Stimulated activated CD8-positive, alpha-beta memory T cell treated with anti-CD3 and anti-CD28 coated beads, Interleukin-2, amount 100 ng/mL, for 48 hours (primary cell): Measurements from ENCODE around the gene DNAJB12.
A peak's percentile ranks its signal among the peaks of the same experiment; 100 is the strongest.
"Not testable (repeated sequence)": the region's sequence is repeated elsewhere in the genome, so short reads cannot be mapped to it uniquely, and the experiment has no call there.

Experiments
- DNase-seq, 2 donors: peaks; one replicate each; pipeline ENCODE4 v3.0.0-alpha.2; 2020; ENCODE audit warnings: low read depth in 2 of 2

The DNAJB12 gene

GRCh38 chr10:72353028-72353964 lies 1.4 kb downstream of the DNAJB12 start:
- no peak for DNase-seq

GRCh38 chr10:72351479-72351878 lies 3.2 kb downstream of the DNAJB12 start:
- no peak for DNase-seq

- no peak for DNase-seq
These were observed 5.3 kb downstream of the DNAJB12 start for GRCh38 chr10:72349438-72349837.

GRCh38 chr10:72348282-72348681 lies 6.4 kb downstream of the DNAJB12 start:
- no peak for DNase-seq

GRCh38 chr10:72346117-72346516 lies 8.6 kb downstream of the DNAJB12 start:
- not testable (repeated sequence) for DNase-seq

- no peak for DNase-seq
These were observed 9.8 kb downstream of the DNAJB12 start for GRCh38 chr10:72344932-72345331.

GRCh38 chr10:72342911-72343310 lies 11.8 kb downstream of the DNAJB12 start:
- no peak for DNase-seq

- peak in 1 of 2 donors; percentile 66 for DNase-seq
These were observed 14.0 kb downstream of the DNAJB12 start for GRCh38 chr10:72340510-72341261.

- no peak for DNase-seq
These were observed 16.5 kb downstream of the DNAJB12 start for GRCh38 chr10:72338180-72338579.

GRCh38 chr10:72337722-72338121 lies 17.0 kb downstream of the DNAJB12 start:
- DNase-seq = no peak

- DNase-seq = no peak
These were observed 17.6 kb downstream of the DNAJB12 start for GRCh38 chr10:72337039-72337629.

GRCh38 chr10:72336259-72337038 lies 18.3 kb downstream of the DNAJB12 start:
- DNase-seq = no peak

GRCh38 chr10:72335394-72336258 lies 19.1 kb downstream of the DNAJB12 start:
- DNase-seq = no peak

GRCh38 chr10:72334825-72335393 lies 19.8 kb downstream of the DNAJB12 start:
- peak; percentile 82 to 85 for DNase-seq

- DNase-seq = no peak
These were observed 20.4 kb downstream of the DNAJB12 start for GRCh38 chr10:72334196-72334824.

- DNase-seq = no peak
These were observed 21.4 kb downstream of the DNAJB12 start for GRCh38 chr10:72333112-72334015.

- DNase-seq = no peak
These were observed 22.2 kb downstream of the DNAJB12 start for GRCh38 chr10:72332423-72333111.
